ENCODE measurements around the gene R3HDM4.
A peak's percentile ranks its signal among the peaks of the same experiment; 100 is the strongest.

Gene R3HDM4

GRCh38 chr19:911197-912033 is 1.6 kb downstream of the R3HDM4 start:
- no peak for DNase-seq

- DNase-seq: no peak
These were observed 5.7 kb downstream of the R3HDM4 start for GRCh38 chr19:907183-907853.

- DNase-seq: no peak
These were observed 6.5 kb downstream of the R3HDM4 start for GRCh38 chr19:906480-906879.

GRCh38 chr19:904545-904944 is 8.5 kb downstream of the R3HDM4 start:
- no peak for DNase-seq

- peak; percentile 64 to 98 (median 95) for DNase-seq
These were observed 9.7 kb downstream of the R3HDM4 start for GRCh38 chr19:903266-903797.

- DNase-seq: no peak
These were observed 10.4 kb downstream of the R3HDM4 start for GRCh38 chr19:902446-903226.

GRCh38 chr19:902093-902370 is 11.0 kb downstream of the R3HDM4 start:
- no peak for DNase-seq

GRCh38 chr19:901216-902092 is 11.6 kb downstream of the R3HDM4 start:
- no peak for DNase-seq

- no peak for DNase-seq
These were observed 12.5 kb downstream of the R3HDM4 start for GRCh38 chr19:900302-901111.

- no peak for DNase-seq
These were observed 13.0 kb downstream of the R3HDM4 start for GRCh38 chr19:900043-900301.

GRCh38 chr19:899336-900042 is 13.5 kb downstream of the R3HDM4 start:
- no peak for DNase-seq

GRCh38 chr19:898663-899062 is 14.4 kb downstream of the R3HDM4 start:
- DNase-seq: peak in 2 of 3 experiments; percentile 97 to 99

- no peak for DNase-seq
These were observed 15.5 kb downstream of the R3HDM4 start for GRCh38 chr19:897442-898039.

GRCh38 chr19:896999-897398 is 16.0 kb downstream of the R3HDM4 start:
- DNase-seq: no peak

GRCh38 chr19:896434-896833 is 16.6 kb downstream of the R3HDM4 start:
- DNase-seq: no peak

GRCh38 chr19:892894-893689 is 19.9 kb downstream of the R3HDM4 start, which contains the start of the genes MED16 and RNU6-9:
Gene MED16 (minus strand): TSS chr19:893187. CDS start chr19:891131, 2,056 bp downstream.
Gene RNU6-9 (plus strand): TSS chr19:893484.
- peak; percentile 95 to 99 (median 98) for DNase-seq

GRCh38 chr19:892243-892893 is 20.7 kb downstream of the R3HDM4 start:
- DNase-seq: peak in 2 of 3 experiments; percentile 62 to 65

GRCh38 chr19:891421-892200 is 21.4 kb downstream of the R3HDM4 start:
- DNase-seq: peak; percentile 42 to 69 (median 65)
